Transverse colon (tissue), 4 donors: ENCODE data around the gene TMEM74B. TPM values are rescaled to one million over a fixed set of nuclear protein-coding genes. Genes with fewer than 3 reads are reported as not detected.

Experiments used
- DNase-seq: peaks from one replicate; pipeline ENCODE4 v3.0.0-alpha.2; 2019
- H3K27ac ChIP-seq, 4 donors: fragments of 200-600 bp; sonication (generic); 2 replicates each; pipeline ENCODE4 v1.5.1; 2016 to 2018; ENCODE audit warnings: inconsistent platforms in 4 of 4
- H3K27me3 ChIP-seq: fragments of 200-600 bp; sonication (generic); 2 replicates; pipeline ENCODE4 v1.5.1; 2017; ENCODE audit warnings: inconsistent platforms
- H3K36me3 ChIP-seq, 4 donors: fragments of 200-600 bp; sonication (generic); 2 replicates each; pipeline ENCODE4 v1.5.1; 2017 to 2019; ENCODE audit warnings: inconsistent platforms in 4 of 4
- H3K4me1 ChIP-seq, 4 donors: fragments of 200-600 bp; sonication (generic); 2 replicates each; pipeline ENCODE4 v1.5.1; 2017 to 2020; ENCODE audit warnings: inconsistent platforms in 4 of 4
- H3K4me3 ChIP-seq, 4 donors: fragments of 200-600 bp; sonication (generic); 1 replicate in 1 of 4; 2 replicates in 3 of 4; pipeline versions ENCODE4 v1.5.1 to v1.6.1; 2017 to 2019; ENCODE audit warnings: inconsistent platforms in 4 of 4
- H3K9me3 ChIP-seq, 2 donors: fragments of 200-600 bp; sonication (generic); 2 replicates each; pipeline ENCODE4 v1.5.1; 2017 to 2019; ENCODE audit warnings: inconsistent platforms in 2 of 2
- CTCF ChIP-seq, 5 experiments: fragments of 200-600 bp in 3 of 5; fragments of 450-650 bp in 2 of 5; sonication (generic) in 3 of 5; IDR thresholded peaks; 1 replicate in 2 of 5; 2 replicates in 3 of 5; pipeline ENCODE4 v1.5.1; 2016 to 2017; ENCODE audit warnings: antibody characterized with exemption in 5 of 5, inconsistent platforms in 3 of 5, mild to moderate bottlenecking in 2 of 5, moderate library complexity in 1 of 5
- EP300 ChIP-seq: sonication (generic); formaldehyde crosslinking; IDR thresholded peaks from one replicate; pipeline ENCODE4 v1.6.1; 2017; ENCODE audit warnings: antibody characterized with exemption, low read depth
- POLR2A ChIP-seq: fragments of 450-650 bp; IDR thresholded peaks from one replicate; pipeline ENCODE4 v1.6.1; 2016; ENCODE audit warnings: antibody characterized with exemption, mild to moderate bottlenecking, moderate library complexity
- POLR2AphosphoS5 ChIP-seq, 3 donors: sonication (generic); formaldehyde crosslinking; IDR thresholded peaks; one replicate each; pipeline ENCODE4 v1.6.1; 2016; ENCODE audit warnings: antibody characterized with exemption in 3 of 3
- WGBS, 2 donors: methylation state at CpG; one replicate each; pipeline ENCODE4 v1.1.5; 2018; ENCODE audit warnings: low coverage in 1 of 2; 5-methylcytosine and 5-hydroxymethylcytosine counted together
- in situ Hi-C, 4 donors: fragments of 200-750 bp; cut with MboI; loops; one replicate each; pipeline versions ENCODE4 v1.15.0 to v1.15.1; 2017; ENCODE audit warnings: low sequenced_read_pairs in 3 of 4, low pct_ligation_motif_present in 1 of 4, low pct_unique_long_range_greater_than_20kb in 1 of 4
- intact Hi-C: fragments of 100-400 bp; cut with DNase I; formaldehyde crosslinking; loops from one replicate; pipeline ENCODE4 v1.15.1; 2023; ENCODE audit warnings: low total_unique reads
- total RNA-seq, 4 donors: library from RNA; depleted of rRNA; stranded (reverse); fragments of >200 nt; gene quantifications; one replicate each; pipeline ENCODE4 v1.1.0, GENCODE V29; 2016

TMEM74B gene
- total RNA-seq, 4 donors from 2014 or later, result 0.96 to 10.5 (median 4.0) TPM; not detected in 1

- TF ChIP-seq POLR2A, result no peak
- no peak for TF ChIP-seq EP300
- TF ChIP-seq POLR2AphosphoS5 (IDR thresholded peaks at IDR 0.05), result no peak
- Histone ChIP-seq H3K27ac (no peak overlapping the region), H3K36me3 (no peaks in the 10 kb centered on the region), H3K27me3 (no peaks in the 10 kb centered on the region), H3K4me3 (no peak overlapping the region), H3K4me1 (peaks cover 0 to 3% (median 1%) of the 10 kb centered on the region in 4 donors), H3K9me3 (no peaks in the 10 kb centered on the region)
- in situ Hi-C loops (no loop called here), intact Hi-C loops (no loop called here)
- DNase-seq, result no peak
- 80 to 94% methylated on average over 1 to 5 of the region's 5 CpGs for WGBS, 2 donors
These were observed 14.0 kb upstream of the TMEM74B start for GRCh38 chr20:1198751-1199150.

GRCh38 chr20:1197801-1198200 lies 13.0 kb upstream of the TMEM74B start:
- 79 to 96% methylated on average over 4 to 7 of the region's 7 CpGs for WGBS, 2 donors
- in situ Hi-C loops (no loop called here), intact Hi-C loops (no loop called here)

GRCh38 chr20:1196634-1197033 lies 11.9 kb upstream of the TMEM74B start:
- Histone ChIP-seq H3K9me3 (no peaks in the 10 kb centered on the region), H3K27me3 (no peaks in the 10 kb centered on the region), H3K36me3 (no peaks in the 10 kb centered on the region), H3K27ac (no peak overlapping the region), H3K4me1 (no peaks in the 10 kb centered on the region), H3K4me3 (no peak overlapping the region)
- intact Hi-C loops (no loop called here), in situ Hi-C loops (no loop called here)
- DNase-seq, result no peak
- no peak for TF ChIP-seq POLR2A
- TF ChIP-seq EP300, result no peak
- WGBS, 2 donors, result 76% methylated on average over 2 of the region's 2 CpGs; no CpG with 5 or more reads in 1 of the 2 donors

More at GRCh38 chr20:1197801-1198200, 13.0 kb upstream of the TMEM74B start:
- DNase-seq, result no peak
- H3K4me1 ChIP-seq, result no peaks in the 10 kb centered on the region
- no peaks in the 10 kb centered on the region for H3K27me3 ChIP-seq
- TF ChIP-seq POLR2AphosphoS5 (IDR thresholded peaks at IDR 0.05) (no peak), POLR2A (no peak), CTCF (IDR thresholded peaks at IDR 0.05) (no peak), EP300 (no peak)
- no peaks in the 10 kb centered on the region for H3K9me3 ChIP-seq
- no peaks in the 10 kb centered on the region for H3K36me3 ChIP-seq
- H3K27ac ChIP-seq, result no peak overlapping the region
- H3K4me3 ChIP-seq, result no peak overlapping the region

- WGBS, 2 donors, result 70% methylated on average over 1 of the region's 1 CpG; no CpG with 5 or more reads in 1 of the 2 donors
- H3K36me3 ChIP-seq, result no peaks in the 10 kb centered on the region
- H3K4me1 ChIP-seq, result no peaks in the 10 kb centered on the region
- no peak for TF ChIP-seq EP300
- no peak for TF ChIP-seq CTCF (IDR thresholded peaks at IDR 0.05)
- TF ChIP-seq POLR2AphosphoS5 (IDR thresholded peaks at IDR 0.05), result no peak
- no peak for TF ChIP-seq POLR2A
- DNase-seq, result no peak
- intact Hi-C loops, result no loop called here
- H3K4me3 ChIP-seq, result no peak overlapping the region
- H3K9me3 ChIP-seq, result no peaks in the 10 kb centered on the region
- no peaks in the 10 kb centered on the region for H3K27me3 ChIP-seq
- H3K27ac ChIP-seq, result no peak overlapping the region
- in situ Hi-C loops, result no loop called here
These were observed 10.4 kb upstream of the TMEM74B start for GRCh38 chr20:1195226-1195625.

- in situ Hi-C loops, result no loop called here
- TF ChIP-seq EP300, result no peak
- TF ChIP-seq POLR2AphosphoS5 (IDR thresholded peaks at IDR 0.05), result no peak
- no peak for TF ChIP-seq CTCF (IDR thresholded peaks at IDR 0.05)
- no peak for TF ChIP-seq POLR2A
- H3K27ac ChIP-seq, result no peak overlapping the region
- H3K4me1 ChIP-seq, result peaks cover 0 to 8% (median 8%) of the 10 kb centered on the region in 4 donors
- no peaks in the 10 kb centered on the region for H3K27me3 ChIP-seq
- H3K36me3 ChIP-seq, result no peaks in the 10 kb centered on the region
- DNase-seq, result no peak
- H3K9me3 ChIP-seq, result no peaks in the 10 kb centered on the region
- H3K4me3 ChIP-seq, result no peak overlapping the region
- intact Hi-C loops, result no loop called here
- WGBS, 2 donors, result 82 to 96% methylated on average over 3 of the region's 3 CpGs
These were observed 6.5 kb upstream of the TMEM74B start for GRCh38 chr20:1191299-1191698.
